Measurements from ENCODE around the gene CSH1.

GRCh38 chr17:63911041-63911635 lies 14.8 kb upstream of the CSH1 start, which contains the start of gene CSHL1:
- TF ChIP-seq CTCF (IDR thresholded peaks at IDR 0.05) (no peak), POLR2A (IDR thresholded peaks at IDR 0.05) (no peak)

Measured in body of pancreas (tissue), 4 donors.